UCSD-AML1 (cell line): ENCODE results near the gene LRP10.
"Not testable (repeated sequence)": the region's sequence is repeated elsewhere in the genome, so short reads cannot be mapped to it uniquely, and the experiment has no call there.

Experiments
- DNase-seq: peaks from one replicate; lab custom pipeline; 2025; ENCODE audit not compliant: unreplicated experiment; lab: John Stamatoyannopoulos, UW

Gene LRP10, protein sequence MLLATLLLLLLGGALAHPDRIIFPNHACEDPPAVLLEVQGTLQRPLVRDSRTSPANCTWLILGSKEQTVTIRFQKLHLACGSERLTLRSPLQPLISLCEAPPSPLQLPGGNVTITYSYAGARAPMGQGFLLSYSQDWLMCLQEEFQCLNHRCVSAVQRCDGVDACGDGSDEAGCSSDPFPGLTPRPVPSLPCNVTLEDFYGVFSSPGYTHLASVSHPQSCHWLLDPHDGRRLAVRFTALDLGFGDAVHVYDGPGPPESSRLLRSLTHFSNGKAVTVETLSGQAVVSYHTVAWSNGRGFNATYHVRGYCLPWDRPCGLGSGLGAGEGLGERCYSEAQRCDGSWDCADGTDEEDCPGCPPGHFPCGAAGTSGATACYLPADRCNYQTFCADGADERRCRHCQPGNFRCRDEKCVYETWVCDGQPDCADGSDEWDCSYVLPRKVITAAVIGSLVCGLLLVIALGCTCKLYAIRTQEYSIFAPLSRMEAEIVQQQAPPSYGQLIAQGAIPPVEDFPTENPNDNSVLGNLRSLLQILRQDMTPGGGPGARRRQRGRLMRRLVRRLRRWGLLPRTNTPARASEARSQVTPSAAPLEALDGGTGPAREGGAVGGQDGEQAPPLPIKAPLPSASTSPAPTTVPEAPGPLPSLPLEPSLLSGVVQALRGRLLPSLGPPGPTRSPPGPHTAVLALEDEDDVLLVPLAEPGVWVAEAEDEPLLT

DNA sequence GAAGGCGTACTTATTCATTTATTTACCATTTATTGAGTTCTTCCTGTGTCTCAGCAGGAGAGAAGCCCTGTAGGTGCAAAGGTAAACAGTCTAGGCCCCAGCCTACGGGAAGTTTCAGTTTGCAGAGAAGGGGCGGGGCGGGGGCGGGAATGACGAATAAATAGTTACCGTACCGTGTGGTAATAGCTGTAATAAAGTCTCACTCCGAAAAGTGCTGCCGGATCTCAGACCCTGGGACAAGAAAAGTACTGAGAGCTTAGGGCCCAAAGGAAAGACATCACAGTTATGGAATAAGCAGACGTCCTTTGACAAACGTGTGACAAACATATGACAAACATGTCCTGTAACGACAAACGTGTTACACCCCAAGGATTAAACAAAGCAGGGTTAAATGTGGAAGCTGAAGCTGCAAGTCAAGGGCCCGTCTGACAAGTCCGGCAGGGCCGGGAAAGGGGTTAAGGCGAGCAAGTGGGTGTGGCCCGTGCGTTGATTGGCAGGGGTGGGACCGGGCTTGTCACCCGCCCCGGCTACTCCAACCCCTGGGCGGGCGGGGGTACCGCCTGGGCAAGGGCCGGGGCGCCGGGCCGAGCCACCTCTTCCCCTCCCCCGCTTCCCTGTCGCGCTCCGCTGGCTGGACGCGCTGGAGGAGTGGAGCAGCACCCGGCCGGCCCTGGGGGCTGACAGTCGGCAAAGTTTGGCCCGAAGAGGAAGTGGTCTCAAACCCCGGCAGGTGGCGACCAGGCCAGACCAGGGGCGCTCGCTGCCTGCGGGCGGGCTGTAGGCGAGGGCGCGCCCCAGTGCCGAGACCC, at the start of gene LRP10:
LRP10 (plus strand) TSS at position 517 of the 809 bp plus-strand sequence. CDS start 564 bp downstream, outside the sequence.
- DNase-seq = peak; percentile 95

DNA sequence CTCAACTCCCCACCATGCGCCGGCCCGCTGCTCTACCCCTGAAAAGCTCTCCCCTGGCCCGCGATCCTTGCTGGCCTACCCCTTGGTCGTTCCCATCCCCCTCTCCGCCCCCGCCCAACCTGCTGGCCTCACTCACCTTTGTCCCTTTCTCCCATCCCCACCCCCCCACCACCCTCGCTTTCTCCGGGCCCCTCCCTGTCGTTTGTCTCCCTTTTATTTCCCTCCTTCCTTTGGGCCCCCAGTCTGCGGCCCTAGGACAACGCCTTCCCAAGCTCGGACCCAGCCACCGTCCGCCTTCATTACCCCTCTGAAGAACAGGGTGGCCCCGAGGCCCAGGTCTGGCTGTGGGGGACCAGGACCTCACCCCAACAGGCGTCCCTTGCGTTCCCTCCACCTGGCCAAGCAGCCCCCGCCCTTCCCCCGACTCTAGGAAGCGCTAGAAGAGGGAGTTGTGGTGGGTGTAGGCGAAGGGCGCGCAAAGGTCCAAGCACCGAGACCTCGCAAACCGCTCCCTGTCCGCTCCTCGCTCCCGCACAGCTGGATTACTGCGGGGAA, 49.4 kb upstream of the LRP10 start:
- DNase-seq = no peak

DNA sequence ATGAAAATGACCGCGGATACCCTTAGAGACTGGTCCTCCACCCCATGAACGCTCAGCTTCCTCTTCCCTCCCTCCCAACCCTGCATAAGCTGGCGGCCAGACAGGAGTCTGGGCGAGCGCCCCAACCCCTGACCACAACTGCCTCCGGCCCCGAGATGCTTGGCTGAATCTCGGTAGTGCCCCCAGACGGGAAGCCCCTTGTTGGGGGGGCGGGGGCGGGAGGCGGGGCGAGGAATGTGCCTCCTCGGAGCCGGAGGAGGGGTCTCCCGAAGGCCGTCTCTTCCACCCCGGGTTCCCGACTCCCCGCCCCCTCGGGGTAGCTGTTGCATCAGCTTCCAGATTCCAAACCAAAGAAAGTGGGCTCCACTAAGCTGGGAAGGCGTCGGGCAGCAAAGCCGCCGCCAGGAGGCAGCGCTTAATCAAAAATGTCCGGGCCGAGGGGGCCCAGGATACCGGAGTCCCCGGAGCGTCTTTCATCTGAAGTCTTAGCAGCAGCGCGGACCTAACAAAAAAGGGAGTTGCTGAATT, 48.9 kb upstream of the LRP10 start:
- DNase-seq = peak; percentile 87

DNA sequence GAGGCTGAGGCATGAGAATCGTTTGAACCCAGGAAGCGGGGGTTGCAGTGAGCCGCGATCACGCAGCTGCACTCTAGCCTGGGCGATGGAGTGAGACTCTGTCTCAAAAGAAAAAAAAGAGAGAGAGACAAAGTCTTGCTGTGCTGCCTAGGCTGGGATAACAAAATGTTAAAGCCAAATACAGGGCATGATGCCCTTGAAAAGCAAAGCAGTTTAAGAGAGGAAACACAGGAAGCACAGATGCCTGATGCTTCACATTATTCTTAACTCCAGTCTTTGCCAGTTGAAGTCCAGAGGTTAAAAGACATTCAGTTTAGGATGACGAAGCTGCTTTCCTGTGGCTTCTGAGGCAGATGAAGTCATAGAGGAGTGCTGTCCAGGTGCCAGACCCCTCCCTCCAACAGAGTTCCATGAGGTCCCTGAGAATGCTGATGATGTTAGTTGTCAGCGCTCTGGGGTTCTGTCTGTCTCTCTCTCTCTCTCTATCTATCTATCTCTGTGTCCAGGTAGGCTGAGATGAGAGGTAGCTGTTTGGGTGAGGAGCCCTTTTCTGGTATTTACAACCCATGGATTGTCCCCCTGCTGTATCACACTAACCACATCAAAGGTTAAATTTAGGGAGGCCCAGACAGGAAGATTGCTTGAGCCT, 46.7 kb upstream of the LRP10 start:
- DNase-seq = no peak

DNA sequence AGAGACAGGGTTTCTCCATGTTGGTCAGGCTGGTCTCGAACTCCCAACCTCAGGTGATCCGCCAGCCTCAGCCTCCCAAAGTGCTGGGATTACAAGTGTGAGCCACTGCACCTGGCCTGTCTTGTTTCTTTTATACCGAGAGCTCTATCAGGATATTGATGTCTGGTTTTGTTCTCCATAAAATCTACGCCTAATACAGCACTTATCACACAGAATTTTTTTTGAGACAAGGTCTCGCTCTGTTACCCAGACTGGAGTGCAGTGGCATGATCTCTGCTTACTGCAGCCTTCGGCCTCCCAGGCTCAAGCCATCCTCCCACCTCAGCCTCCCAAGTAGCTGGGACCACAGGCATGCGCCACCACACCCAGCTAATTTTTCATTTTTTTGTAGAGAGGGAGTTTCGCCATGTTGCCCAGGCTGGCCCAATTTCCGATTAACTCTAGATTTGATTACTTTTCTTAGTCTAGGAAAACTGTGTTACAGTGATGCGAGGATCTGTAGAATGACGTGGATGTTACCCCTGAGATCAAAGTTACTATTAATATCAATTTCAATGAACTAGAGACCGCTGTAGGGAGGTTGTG, 42.4 kb upstream of the LRP10 start:
- DNase-seq = not testable (repeated sequence)

DNA sequence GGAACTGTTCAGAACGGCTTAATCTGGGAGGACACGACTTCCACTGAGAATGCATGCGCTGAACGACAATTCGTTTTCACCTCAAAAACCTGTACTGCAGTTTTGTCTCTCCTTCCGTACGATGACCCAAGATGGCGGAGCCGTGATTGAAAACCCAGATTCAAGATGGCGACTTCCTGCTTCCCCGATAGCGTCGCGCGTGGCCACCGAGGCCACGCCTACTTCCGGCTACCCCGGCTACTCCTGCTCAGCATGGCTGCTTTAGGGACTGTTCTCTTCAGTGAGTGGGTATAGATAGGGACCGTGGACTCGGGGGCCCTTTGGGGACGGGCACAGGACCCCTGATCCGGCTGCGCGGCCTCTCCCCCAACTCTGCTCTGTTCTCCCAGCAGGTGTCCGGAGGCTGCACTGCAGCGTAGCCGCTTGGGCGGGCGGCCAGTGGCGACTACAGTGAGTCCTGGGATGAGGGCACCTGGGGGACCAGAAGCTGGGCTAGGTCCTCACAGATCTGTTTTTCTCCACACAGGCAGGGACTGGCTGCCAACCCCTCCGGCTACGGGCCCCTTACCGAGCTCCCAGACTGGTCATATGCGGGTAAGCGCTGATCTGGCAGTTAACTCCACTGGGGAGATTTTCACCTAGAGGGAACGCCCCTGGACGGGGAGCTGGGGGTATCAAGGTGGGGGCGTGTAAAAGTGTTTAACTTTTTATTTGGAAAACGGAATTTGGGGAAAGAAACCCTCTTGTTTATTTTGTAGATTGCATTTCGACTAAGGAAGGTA, 41.7 kb upstream of the LRP10 start, which contains the start of gene MRPL52:
MRPL52 (plus strand) TSS at position 227 of the 782 bp plus-strand sequence; CDS start at position 253, 26 bp downstream.
- DNase-seq = peak; percentile 91

DNA sequence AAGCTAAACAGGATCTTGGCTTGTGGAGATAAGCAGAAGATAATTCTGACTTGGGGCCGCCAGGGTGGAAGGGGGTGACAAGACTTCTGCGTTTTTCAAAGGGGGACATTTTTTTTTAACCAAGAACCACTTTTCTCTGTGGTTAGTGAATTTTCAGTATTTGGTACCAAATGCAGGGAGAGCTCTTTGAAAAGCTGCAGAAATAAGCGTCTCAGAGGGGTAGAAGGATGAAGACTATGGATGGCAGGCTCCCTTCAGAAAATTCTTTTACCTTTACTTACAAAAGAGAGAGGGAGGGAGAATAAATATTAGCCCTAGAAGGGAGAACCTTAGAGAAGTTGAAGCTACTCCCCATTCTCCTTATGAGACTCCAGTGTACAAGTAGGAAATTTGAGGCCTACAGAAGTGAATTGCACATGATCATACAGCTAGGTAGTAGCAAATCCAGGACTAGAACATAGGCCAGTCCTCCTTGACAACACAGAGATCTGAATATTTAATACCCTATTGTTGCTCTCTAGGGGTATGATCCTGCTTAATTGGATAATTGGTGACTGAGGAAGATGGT, 41.0 kb upstream of the LRP10 start:
- DNase-seq = no peak

DNA sequence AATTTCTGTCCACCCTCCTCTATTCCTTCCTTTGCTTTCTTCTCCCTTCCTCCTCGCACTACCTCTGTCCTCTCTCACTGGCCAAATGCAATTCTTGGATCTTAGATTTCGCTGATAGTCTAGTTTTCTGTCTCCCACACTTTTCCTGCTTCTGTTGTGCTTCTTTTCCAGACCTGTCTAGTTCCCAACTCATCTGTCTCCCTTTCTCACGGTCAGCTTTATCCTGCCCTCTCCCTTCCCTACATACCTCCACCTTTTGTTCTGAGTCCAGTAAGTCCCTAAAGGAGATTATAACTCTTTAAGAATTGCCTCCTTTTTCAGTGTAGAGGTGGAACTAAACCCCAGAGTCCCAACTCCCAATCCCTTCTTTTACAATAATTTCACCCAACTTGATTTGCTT, 36.0 kb upstream of the LRP10 start:
- no peak for DNase-seq

DNA sequence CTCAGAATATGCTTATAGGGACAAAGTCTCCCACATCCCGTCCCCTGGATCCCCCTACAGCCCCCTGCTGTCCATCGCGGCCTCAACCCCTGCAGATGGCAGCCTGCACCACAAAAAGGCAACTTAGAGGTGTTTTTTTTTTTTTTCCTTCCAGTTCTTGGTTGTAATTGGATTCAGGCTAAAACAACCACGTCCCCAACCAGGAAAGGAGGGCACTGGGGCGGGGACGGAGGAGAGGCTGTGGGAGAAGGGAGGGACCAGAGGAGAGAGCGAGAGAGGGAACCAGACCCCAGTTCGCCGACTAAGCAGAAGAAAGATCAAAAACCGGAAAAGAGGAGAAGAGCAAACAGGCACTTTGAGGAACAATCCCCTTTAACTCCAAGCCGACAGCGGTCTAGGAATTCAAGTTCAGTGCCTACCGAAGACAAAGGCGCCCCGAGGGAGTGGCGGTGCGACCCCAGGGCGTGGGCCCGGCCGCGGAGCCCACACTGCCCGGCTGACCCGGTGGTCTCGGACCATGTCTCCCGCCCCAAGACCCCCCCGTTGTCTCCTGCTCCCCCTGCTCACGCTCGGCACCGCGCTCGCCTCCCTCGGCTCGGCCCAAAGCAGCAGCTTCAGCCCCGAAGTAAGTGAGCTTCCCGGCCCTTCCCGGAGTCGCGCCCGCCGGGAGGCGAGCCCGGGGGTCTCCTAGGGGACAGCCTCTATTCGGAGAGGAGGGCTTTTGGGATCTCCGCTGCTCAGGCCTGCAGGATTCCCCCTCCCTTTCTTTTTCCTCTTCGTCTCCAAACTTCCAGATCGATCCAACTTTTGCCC, 35.0 kb upstream of the LRP10 start, which contains the start of gene MMP14:
MMP14 (plus strand) TSS at position 285 of the 813 bp plus-strand sequence; CDS start at position 518, 233 bp downstream.
- DNase-seq = peak; percentile 81

DNA sequence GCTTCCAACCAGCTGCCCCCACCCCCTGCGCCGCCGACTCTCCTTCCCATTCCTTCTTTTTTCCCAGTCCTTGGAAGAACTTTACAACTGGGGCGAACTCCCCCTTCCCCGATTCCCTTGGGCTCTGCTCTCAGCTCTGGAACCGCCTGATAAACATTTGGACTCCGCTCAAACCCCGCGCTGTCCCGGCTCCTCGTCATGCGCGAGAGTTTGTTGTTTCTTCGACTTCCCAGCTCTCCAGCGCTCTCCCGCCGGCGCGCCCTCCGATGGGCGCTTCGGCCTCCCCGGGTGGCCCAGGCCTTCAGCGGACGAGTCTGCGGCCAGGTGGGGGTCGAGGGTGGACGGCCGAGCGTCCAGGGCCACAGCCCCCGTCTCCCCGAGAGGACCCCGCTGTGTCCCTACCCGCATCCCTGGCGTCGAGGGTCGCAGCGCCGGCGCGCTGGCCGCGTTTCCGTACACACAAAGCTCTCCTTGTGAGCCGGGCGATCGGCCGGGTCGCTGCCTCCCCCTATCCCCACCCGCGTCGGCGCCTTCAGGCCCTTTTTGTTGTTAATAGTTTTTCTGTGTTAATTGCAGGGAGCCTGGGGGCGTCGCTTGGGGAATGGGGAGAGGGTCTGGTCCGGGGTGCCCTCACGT, 34.3 kb upstream of the LRP10 start:
- peak; percentile 52 for DNase-seq

DNA sequence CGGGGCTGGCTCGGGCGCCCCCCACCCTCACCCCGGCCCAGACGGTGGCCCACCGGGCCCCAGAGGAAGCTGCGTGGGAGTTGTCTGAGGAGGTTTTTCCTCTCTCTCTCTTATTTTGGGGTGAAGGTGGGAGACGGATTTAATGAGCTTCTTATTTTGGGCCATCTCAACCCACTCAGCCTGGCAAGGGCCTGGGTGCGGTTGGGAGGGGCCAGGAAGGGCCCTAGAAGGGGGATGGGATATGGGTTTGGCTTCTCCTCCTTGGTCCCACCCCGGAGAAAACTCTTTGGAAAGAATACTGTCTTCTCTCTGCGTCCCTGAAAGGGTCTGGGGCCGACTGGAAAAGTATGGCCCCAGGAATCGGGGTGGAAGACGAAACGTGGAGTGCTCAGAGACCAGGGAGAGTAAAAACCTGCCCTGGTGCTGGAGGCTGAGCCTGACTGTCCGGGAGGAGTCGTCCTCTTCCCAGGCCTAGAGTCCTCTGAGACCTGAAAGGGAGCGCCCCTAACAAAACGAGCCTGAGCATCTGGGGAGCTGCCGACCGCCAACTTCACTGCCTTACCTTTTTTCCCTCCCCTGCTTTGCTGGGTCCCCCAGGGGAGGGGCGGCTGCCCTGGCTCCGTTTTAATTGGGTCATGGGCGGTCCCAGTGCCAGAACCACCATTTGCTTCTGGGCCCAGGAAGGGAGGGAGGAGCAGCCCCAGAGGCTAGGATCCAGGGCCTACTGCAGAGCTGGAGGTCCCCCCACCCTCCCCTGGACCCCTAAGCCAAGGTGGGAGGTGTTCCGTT, 33.6 kb upstream of the LRP10 start:
- DNase-seq = peak; percentile 64

DNA sequence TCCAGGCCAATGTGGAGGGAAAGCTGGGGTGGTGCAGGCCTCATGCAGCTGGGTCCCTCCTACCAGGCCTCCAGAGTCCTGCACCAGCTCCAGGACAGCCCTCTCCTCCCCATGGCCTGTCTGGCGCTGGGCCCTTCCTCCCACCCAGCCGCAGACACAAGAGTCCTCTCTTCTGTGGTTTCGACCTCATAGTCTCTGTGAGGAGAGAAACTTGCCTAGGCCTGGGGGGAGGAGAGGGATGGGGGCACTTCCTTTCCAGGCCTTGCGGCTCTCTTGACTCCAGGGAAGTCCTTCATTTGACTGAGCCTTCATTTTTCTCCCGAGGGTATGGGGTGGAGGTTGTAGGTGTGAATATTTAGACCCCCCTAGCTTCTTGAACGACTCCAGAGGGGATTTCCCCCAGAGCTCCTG, 32.9 kb upstream of the LRP10 start:
- peak; percentile 76 for DNase-seq

DNA sequence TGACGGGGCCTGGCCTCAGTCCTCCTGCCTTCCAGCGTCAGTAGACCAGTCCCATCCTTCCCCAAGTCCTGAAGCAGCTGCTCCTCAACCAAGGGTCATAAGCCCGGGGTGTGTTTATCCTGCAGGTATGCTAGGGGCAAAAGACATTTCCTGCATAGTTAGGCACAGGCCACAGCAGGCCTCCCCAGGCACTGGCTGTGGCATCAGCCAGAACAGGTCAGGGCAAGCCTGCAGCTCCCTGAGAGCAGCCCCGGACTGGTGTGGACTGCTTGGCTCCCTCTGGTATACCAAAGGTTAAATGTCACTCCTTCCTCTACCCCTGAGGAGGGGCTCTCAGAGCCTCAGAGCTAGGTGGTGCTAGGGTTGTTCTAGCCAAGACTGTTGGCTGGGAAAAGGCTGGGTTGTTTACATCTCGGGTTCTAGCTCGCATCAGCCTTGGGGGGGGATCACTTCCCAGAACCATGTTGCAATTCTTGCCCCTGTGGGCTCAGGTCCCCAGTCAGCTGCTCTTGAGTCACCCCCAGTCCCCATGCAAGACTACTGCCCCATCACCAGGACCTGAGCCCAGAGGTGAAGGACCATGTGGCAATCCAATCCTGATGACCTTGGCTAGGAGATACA, 32.3 kb upstream of the LRP10 start:
- DNase-seq = no peak

DNA sequence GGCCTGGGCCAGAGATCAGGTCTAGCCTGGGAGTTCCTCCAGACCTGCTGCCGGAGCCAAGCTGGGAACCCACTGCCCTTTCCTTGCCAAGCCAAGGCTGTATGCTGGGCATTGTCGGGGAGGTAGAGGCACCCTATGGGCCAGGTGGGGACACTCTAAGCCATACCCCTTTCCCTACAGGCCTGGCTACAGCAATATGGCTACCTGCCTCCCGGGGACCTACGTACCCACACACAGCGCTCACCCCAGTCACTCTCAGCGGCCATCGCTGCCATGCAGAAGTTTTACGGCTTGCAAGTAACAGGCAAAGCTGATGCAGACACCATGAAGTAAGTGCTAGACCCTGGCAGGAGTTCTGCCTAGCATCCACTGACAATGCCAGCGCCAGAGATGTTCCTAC, 30.2 kb upstream of the LRP10 start:
- no peak for DNase-seq

DNA sequence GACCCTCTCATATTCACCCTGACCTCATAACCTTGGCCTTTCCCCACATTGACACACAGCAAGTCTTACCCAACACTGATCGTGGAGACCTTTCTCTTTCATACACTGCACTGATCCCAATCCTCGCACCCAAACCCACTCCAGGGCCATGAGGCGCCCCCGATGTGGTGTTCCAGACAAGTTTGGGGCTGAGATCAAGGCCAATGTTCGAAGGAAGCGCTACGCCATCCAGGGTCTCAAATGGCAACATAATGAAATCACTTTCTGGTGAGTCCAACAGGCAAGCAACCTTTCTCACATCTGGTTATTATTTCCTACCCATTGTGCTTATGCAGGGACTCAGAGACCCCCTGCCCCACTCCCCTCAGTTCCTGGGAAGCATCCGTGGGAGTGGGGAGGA, 29.8 kb upstream of the LRP10 start:
- DNase-seq = no peak
